Neural crest cell (in vitro differentiated cells): ENCODE data around the gene ELMO1. TPM values are rescaled to one million over a fixed set of nuclear protein-coding genes. Genes with fewer than 3 reads are reported as not detected.
A peak's percentile ranks its signal among the peaks of the same experiment; 100 is the strongest.

Experiments
- DNase-seq: peaks from one replicate; pipeline ENCODE4 v3.0.0; 2021; ENCODE audit warnings: low read depth, mixed read lengths, low spot score
- H3K27ac Mint-ChIP-seq: one replicate; pipeline ENCODE4 v1.8.0; 2021; ENCODE audit warnings: mild to moderate bottlenecking, mixed read lengths; ENCODE audit not compliant: unreplicated experiment
- H3K27me3 Mint-ChIP-seq: 2 replicates; pipeline ENCODE4 v1.8.0; 2021; ENCODE audit warnings: low read depth, mild to moderate bottlenecking, mixed read lengths
- H3K36me3 Mint-ChIP-seq: 2 replicates; pipeline ENCODE4 v1.8.0; 2021; ENCODE audit warnings: low read depth, mild to moderate bottlenecking, mixed read lengths
- H3K4me1 Mint-ChIP-seq: 2 replicates; pipeline ENCODE4 v1.8.0; 2021; ENCODE audit warnings: mixed read lengths
- H3K4me3 Mint-ChIP-seq: one replicate; pipeline ENCODE4 v1.8.0; 2021; ENCODE audit warnings: mild to moderate bottlenecking, mixed read lengths
- H3K9me3 Mint-ChIP-seq: 2 replicates; pipeline ENCODE4 v1.8.0; 2021; ENCODE audit warnings: mixed read lengths
- total RNA-seq: library from RNA; stranded (reverse); gene quantifications from 2 replicates; pipeline ENCODE4 v1.2.1, GENCODE V29; 2021
- TF ChIP-seq, protein P1 (sequence below): fragments of 200-600 bp; sonication (generic); conservative IDR thresholded peaks from 2 replicates; pipeline ENCODE4 v1.5.0; 2021; ENCODE audit warnings: antibody characterized with exemption, mild to moderate bottlenecking

The ELMO1 gene
- total RNA-seq, 1 donor from 2014 or later = 7.4 TPM

DNA sequence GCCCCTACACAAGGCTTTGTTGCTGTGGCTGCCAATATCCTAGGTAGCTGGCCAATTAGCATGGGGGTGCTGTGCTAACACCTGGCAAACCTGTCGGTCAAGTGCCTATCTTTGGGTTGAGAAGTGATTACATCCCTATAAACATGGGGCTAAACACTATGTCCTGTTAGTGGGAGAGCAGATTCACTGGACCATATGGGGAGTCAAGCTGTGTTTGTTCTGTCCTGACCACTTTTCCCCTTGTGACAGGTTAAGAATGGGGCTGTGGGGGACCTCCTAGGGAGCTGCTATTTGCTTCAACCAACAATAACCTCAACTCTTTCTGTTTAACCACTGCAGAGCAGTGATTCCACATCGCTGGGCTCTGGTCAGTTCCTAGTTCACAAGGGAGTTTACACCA is 572.9 kb downstream of the ELMO1 start:
- peaks cover 4% of the 10 kb centered on the region for H3K4me1 Mint-ChIP-seq
- no peaks in the 10 kb centered on the region for H3K27me3 Mint-ChIP-seq
- H3K36me3 Mint-ChIP-seq = peaks cover 3% of the 10 kb centered on the region
- H3K27ac Mint-ChIP-seq = no peak overlapping the region
- TF ChIP-seq, protein P1, sequence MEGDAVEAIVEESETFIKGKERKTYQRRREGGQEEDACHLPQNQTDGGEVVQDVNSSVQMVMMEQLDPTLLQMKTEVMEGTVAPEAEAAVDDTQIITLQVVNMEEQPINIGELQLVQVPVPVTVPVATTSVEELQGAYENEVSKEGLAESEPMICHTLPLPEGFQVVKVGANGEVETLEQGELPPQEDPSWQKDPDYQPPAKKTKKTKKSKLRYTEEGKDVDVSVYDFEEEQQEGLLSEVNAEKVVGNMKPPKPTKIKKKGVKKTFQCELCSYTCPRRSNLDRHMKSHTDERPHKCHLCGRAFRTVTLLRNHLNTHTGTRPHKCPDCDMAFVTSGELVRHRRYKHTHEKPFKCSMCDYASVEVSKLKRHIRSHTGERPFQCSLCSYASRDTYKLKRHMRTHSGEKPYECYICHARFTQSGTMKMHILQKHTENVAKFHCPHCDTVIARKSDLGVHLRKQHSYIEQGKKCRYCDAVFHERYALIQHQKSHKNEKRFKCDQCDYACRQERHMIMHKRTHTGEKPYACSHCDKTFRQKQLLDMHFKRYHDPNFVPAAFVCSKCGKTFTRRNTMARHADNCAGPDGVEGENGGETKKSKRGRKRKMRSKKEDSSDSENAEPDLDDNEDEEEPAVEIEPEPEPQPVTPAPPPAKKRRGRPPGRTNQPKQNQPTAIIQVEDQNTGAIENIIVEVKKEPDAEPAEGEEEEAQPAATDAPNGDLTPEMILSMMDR = no peak
- DNase-seq = no peak
- H3K9me3 Mint-ChIP-seq = peaks cover 4% of the 10 kb centered on the region
- no peak overlapping the region for H3K4me3 Mint-ChIP-seq

DNA sequence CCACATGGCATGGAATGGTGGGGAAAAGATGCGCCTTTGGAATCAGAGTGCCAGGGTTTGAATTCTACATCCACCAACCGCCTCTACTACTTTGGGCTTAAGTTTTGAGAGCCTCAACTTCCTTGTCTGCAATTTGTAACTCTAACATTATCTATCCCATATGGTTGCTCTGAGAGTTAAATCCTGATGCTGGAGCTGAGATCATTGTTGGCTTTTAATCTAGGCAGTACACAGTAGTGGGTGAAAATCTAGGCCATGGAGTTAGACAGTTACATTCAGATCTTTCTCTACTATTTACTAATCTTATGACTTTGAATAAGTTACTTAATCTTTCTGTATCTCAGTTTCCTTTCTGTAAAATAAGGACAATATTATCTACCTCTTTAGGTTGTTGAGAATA is 574.6 kb downstream of the ELMO1 start:
- H3K4me3 Mint-ChIP-seq = no peak overlapping the region
- peaks cover 11% of the 10 kb centered on the region for H3K4me1 Mint-ChIP-seq
- H3K27me3 Mint-ChIP-seq = no peaks in the 10 kb centered on the region
- H3K36me3 Mint-ChIP-seq = peaks cover 3% of the 10 kb centered on the region
- peaks cover 4% of the 10 kb centered on the region for H3K9me3 Mint-ChIP-seq
- DNase-seq = no peak
- TF ChIP-seq, protein P1 = no peak
- no peak overlapping the region for H3K27ac Mint-ChIP-seq

DNA sequence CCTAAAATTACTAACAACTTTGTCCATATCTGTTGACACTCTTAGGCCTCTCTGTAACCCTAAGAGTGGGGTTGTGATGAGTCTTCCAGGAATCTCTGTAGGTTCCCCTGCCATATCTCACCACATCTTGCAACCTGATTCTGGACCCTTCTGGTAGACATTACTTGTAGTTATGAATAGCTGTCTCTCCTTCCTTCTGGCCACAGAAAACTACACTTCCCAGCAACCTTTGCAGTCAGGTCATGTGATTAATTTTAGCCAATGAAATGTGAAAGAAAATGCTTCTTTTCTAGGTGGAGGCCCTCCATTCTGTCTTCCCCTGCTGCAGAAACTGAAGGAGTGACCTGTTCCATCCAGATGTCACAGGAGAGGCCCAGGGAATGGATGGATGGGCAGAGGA is 576.8 kb downstream of the ELMO1 start:
- H3K27ac Mint-ChIP-seq = peak overlapping the region; percentile 21
- H3K4me1 Mint-ChIP-seq = peaks cover 11% of the 10 kb centered on the region
- H3K9me3 Mint-ChIP-seq = peaks cover 4% of the 10 kb centered on the region
- peaks cover 3% of the 10 kb centered on the region for H3K36me3 Mint-ChIP-seq
- no peak overlapping the region for H3K4me3 Mint-ChIP-seq
- TF ChIP-seq, protein P1 = no peak
- H3K27me3 Mint-ChIP-seq = no peaks in the 10 kb centered on the region
- DNase-seq = no peak

DNA sequence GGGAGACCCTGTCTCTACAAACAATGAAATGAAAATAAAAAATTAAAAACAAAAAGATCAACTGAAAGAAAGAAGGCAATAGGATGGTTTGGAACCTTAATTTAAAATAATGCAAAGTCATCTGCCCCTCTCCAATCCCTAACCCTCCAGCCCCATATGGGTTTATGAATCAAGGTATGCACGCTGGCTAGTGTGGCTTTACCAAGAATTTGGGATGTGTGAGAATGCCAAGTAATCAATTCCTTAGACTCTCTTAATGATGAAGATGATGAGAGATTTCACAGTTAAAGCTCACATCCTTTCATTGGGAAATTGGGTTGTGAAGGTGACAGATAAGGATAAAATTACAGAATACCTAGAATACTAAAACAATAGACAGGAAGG is 577.3 kb downstream of the ELMO1 start:
- no peak for DNase-seq
- Mint-ChIP-seq H3K4me3 (no peak overlapping the region), H3K27me3 (no peaks in the 10 kb centered on the region), H3K27ac (no peak overlapping the region), H3K36me3 (peaks cover 3% of the 10 kb centered on the region), H3K4me1 (peaks cover 11% of the 10 kb centered on the region), H3K9me3 (peaks cover 4% of the 10 kb centered on the region)
- TF ChIP-seq, protein P1 = no peak

DNA sequence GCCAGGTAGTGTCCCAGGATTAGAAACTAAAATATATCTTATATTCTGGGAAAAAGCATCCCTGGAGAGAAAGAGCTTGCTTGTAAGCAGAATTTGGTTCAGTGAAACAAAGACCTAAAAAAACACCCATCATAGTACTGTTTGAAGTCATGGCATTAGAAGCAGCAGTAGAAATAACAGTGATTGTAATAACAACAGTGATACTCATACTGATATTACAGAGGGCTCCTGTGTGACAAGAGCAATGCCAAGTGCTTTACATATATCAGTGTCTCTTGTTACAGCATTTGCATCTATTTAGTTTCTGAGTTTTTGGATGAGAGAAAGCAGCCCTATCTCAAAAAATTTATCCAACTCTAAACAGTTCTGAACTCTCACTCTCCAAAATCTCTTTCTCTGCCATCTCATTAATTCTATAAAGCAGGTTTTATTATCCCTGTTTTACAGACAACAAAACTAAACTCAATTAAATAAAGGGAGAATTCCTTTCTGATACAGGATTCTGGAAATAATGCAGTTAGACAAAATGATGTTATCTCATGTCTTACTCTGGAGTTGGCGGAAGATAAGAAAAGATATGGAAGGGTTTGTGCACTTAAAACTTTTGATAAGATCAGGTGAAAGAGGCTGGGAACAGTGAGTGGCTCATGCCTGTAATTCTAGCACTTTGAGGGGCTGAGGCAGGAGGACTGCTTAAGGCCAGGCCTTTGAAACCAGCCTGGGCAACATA is 577.9 kb downstream of the ELMO1 start:
- Mint-ChIP-seq H3K9me3 (peaks cover 4% of the 10 kb centered on the region), H3K27ac (no peak overlapping the region), H3K4me1 (peaks cover 9% of the 10 kb centered on the region), H3K36me3 (peaks cover 3% of the 10 kb centered on the region), H3K4me3 (no peak overlapping the region), H3K27me3 (no peaks in the 10 kb centered on the region)
- TF ChIP-seq, protein P1 = no peak
- no peak for DNase-seq
